ENCODE data around the gene ZNF232.

- TF ChIP-seq PHF8 (CRISPR knock-in tag; IDR thresholded peaks at IDR 0.05) (no peak), GABPA (IDR thresholded peaks at IDR 0.05; ENCODE audit: low read depth, low read length) (no peak), GABPA (CRISPR knock-in tag; IDR thresholded peaks at IDR 0.05; ENCODE audit: low read depth) (no peak), MEIS2 (CRISPR knock-in tag; IDR thresholded peaks at IDR 0.05) (no peak), CTCF (CRISPR knock-in tag; IDR thresholded peaks at IDR 0.05) (no peak)
These were observed 4.3 kb upstream of the ZNF232 start, which contains the start of gene USP6 for GRCh38 chr17:5115673-5116651.
